SK-N-MC (cell line): ENCODE data around the gene PRSS53.

Experiments used
- EZH2 ChIP-seq: fragments of 200-600 bp; sonication (generic); IDR thresholded peaks from one replicate; pipeline ENCODE4 v1.6.1; 2017; ENCODE audit warnings: antibody characterized with exemption
- FOXP2 ChIP-seq: optimal IDR thresholded peaks from 2 replicates; pipeline ENCODE3; 2011; ENCODE audit warnings: mild to moderate bottlenecking, moderate library complexity; ENCODE audit not compliant: insufficient read depth; ENCODE audit errors: extremely low read length, control extremely low read depth
- POLR2AphosphoS5 ChIP-seq: IDR thresholded peaks from 2 replicates; pipeline ENCODE4 v1.6.1; 2012; ENCODE audit warnings: mild to moderate bottlenecking, low read depth, low read length, borderline replicate concordance

- TF ChIP-seq POLR2AphosphoS5 (no peak), EZH2 (no peak), FOXP2 (no peak)
Observed at GRCh38 chr16:31107465-31107867, 18.7 kb upstream of the PRSS53 start.
